GM18519 (cell line): ENCODE results near the gene PTPRD.

Source experiments
- ATAC-seq: cut with Tn5 transposase; IDR thresholded peaks from one replicate; pipeline ENCODE4 v1.9.1; 2021; ENCODE audit warnings: mild to moderate bottlenecking, moderate library complexity; ENCODE audit not compliant: unreplicated experiment, low FRiP score

Gene PTPRD

GRCh38 chr9:10274175-10274574 is 338.6 kb downstream of the PTPRD start:
- no peak for ATAC-seq

GRCh38 chr9:10272830-10273229 is 340.0 kb downstream of the PTPRD start:
- ATAC-seq: no peak

GRCh38 chr9:10268531-10269485 is 344.0 kb downstream of the PTPRD start:
- ATAC-seq: no peak

GRCh38 chr9:10265153-10265631 is 347.6 kb downstream of the PTPRD start:
- no peak for ATAC-seq

GRCh38 chr9:10260501-10260900 is 352.3 kb downstream of the PTPRD start:
- no peak for ATAC-seq

GRCh38 chr9:10259668-10260067 is 353.1 kb downstream of the PTPRD start:
- ATAC-seq: no peak

GRCh38 chr9:10255758-10256157 is 357.0 kb downstream of the PTPRD start:
- ATAC-seq: no peak

GRCh38 chr9:10254338-10254737 is 358.5 kb downstream of the PTPRD start:
- no peak for ATAC-seq

- ATAC-seq: no peak
These were observed 359.5 kb downstream of the PTPRD start for GRCh38 chr9:10253341-10253740.

- no peak for ATAC-seq
These were observed 360.6 kb downstream of the PTPRD start for GRCh38 chr9:10252174-10252573.

- ATAC-seq: no peak
These were observed 361.3 kb downstream of the PTPRD start for GRCh38 chr9:10251490-10251889.

- no peak for ATAC-seq
These were observed 362.6 kb downstream of the PTPRD start for GRCh38 chr9:10250219-10250618.

GRCh38 chr9:10248890-10249289 is 363.9 kb downstream of the PTPRD start:
- no peak for ATAC-seq

- ATAC-seq: no peak
These were observed 370.5 kb downstream of the PTPRD start for GRCh38 chr9:10242255-10242654.

- no peak for ATAC-seq
These were observed 374.7 kb downstream of the PTPRD start for GRCh38 chr9:10238087-10238486.

GRCh38 chr9:10237584-10237983 is 375.2 kb downstream of the PTPRD start:
- ATAC-seq: no peak

GRCh38 chr9:10236161-10236560 is 376.6 kb downstream of the PTPRD start:
- ATAC-seq: no peak

GRCh38 chr9:10235376-10235775 is 377.4 kb downstream of the PTPRD start:
- ATAC-seq: no peak

GRCh38 chr9:10232352-10232930 is 380.4 kb downstream of the PTPRD start:
- ATAC-seq: no peak

GRCh38 chr9:10230512-10230911 is 382.3 kb downstream of the PTPRD start:
- ATAC-seq: no peak

- ATAC-seq: no peak
These were observed 384.7 kb downstream of the PTPRD start for GRCh38 chr9:10228082-10228481.

- ATAC-seq: no peak
These were observed 385.8 kb downstream of the PTPRD start for GRCh38 chr9:10226996-10227395.
